ENCODE data around the gene ATG4C. TPM values are rescaled to one million over a fixed set of nuclear protein-coding genes. Genes with fewer than 3 reads are reported as not detected.

Gene ATG4C
- total and polyA plus RNA-seq, 12 donors, result 2.1 to 16.1 (median 8.4) TPM

- H3K9me3 ChIP-seq (replicated peaks in 1 of 3), result no peaks in the 10 kb centered on the region
- no peaks in the 10 kb centered on the region for H3K4me1 ChIP-seq (replicated peaks in 1 of 2)
- WGBS, 4 donors, result 74 to 82% (median 79%) methylated on average over 3 of the region's 3 CpGs
- no peaks in the 10 kb centered on the region for H3K27me3 ChIP-seq
- H3K36me3 ChIP-seq (replicated peaks in 1 of 2), result no peaks in the 10 kb centered on the region
- TF ChIP-seq, protein P1, sequence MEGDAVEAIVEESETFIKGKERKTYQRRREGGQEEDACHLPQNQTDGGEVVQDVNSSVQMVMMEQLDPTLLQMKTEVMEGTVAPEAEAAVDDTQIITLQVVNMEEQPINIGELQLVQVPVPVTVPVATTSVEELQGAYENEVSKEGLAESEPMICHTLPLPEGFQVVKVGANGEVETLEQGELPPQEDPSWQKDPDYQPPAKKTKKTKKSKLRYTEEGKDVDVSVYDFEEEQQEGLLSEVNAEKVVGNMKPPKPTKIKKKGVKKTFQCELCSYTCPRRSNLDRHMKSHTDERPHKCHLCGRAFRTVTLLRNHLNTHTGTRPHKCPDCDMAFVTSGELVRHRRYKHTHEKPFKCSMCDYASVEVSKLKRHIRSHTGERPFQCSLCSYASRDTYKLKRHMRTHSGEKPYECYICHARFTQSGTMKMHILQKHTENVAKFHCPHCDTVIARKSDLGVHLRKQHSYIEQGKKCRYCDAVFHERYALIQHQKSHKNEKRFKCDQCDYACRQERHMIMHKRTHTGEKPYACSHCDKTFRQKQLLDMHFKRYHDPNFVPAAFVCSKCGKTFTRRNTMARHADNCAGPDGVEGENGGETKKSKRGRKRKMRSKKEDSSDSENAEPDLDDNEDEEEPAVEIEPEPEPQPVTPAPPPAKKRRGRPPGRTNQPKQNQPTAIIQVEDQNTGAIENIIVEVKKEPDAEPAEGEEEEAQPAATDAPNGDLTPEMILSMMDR (IDR thresholded peaks at IDR 0.05), result no peak
- TF ChIP-seq POLR2A (IDR thresholded peaks at IDR 0.05), result no peak
- H3K27ac ChIP-seq, result no peak overlapping the region
- no peak for DNase-seq
- intact Hi-C loops (cut with DNase I), result no loop called here
- no peak overlapping the region for H3K4me3 ChIP-seq
Measured at GRCh38 chr1:62869217-62869754, 85.4 kb downstream of the ATG4C start.

- TF ChIP-seq POLR2A (IDR thresholded peaks at IDR 0.05), result no peak
- TF ChIP-seq, protein P1 (IDR thresholded peaks at IDR 0.05), result no peak
- no peaks in the 10 kb centered on the region for H3K36me3 ChIP-seq (replicated peaks in 1 of 2)
- H3K9me3 ChIP-seq (replicated peaks in 1 of 3), result no peaks in the 10 kb centered on the region
- H3K4me3 ChIP-seq, result no peak overlapping the region
- WGBS, 4 donors, result 88 to 98% (median 90%) methylated on average over 1 of the region's 1 CpG
- no peaks in the 10 kb centered on the region for H3K4me1 ChIP-seq (replicated peaks in 1 of 2)
- H3K27ac ChIP-seq, result no peak overlapping the region
- DNase-seq, result no peak
- H3K27me3 ChIP-seq, result no peaks in the 10 kb centered on the region
- intact Hi-C loops (cut with DNase I), result no loop called here
Measured at GRCh38 chr1:62870148-62870547, 86.2 kb downstream of the ATG4C start.

DNA sequence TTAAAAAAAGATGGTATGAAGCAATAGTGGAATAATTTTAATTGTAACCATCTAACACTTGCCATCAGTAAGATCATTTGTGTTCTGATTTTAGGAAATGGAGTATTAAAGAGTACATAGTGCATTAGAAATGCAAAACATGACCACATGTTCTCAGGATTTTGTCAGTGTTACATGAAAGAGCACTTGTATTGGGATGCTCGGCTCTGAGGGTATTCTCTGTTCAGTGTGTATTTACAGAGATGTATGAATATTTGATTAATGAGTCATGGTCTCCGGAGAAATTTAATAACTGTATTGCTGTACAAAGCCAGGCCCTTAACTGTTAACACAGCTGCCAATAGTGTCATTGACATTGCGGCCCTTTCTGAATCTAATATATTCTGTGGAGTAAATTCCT, 91.7 kb downstream of the ATG4C start:
- Histone ChIP-seq H3K9me3 (replicated peaks in 1 of 3) (no peaks in the 10 kb centered on the region), H3K27ac (no peak overlapping the region), H3K36me3 (replicated peaks in 1 of 2) (no peaks in the 10 kb centered on the region), H3K4me3 (no peak overlapping the region), H3K27me3 (no peaks in the 10 kb centered on the region), H3K4me1 (replicated peaks in 1 of 2) (no peaks in the 10 kb centered on the region)
- no peak for TF ChIP-seq POLR2A (IDR thresholded peaks at IDR 0.05)
- TF ChIP-seq, protein P1 (IDR thresholded peaks at IDR 0.05), result no peak
- intact Hi-C loops (cut with DNase I), result no loop called here
- DNase-seq, result no peak
- WGBS, 4 donors, result 60 to 70% (median 68%) methylated on average over 3 of the region's 3 CpGs

- no peak overlapping the region for H3K27ac ChIP-seq
Measured at GRCh38 chr1:62876535-62876934, 92.6 kb downstream of the ATG4C start.

More at GRCh38 chr1:62876535-62876934, 92.6 kb downstream of the ATG4C start:
- no peak for DNase-seq
- H3K4me3 ChIP-seq, result no peak overlapping the region
- no peaks in the 10 kb centered on the region for H3K4me1 ChIP-seq (replicated peaks in 1 of 2)
- TF ChIP-seq POLR2A (IDR thresholded peaks at IDR 0.05), result no peak
- TF ChIP-seq, protein P1 (IDR thresholded peaks at IDR 0.05), result no peak
- no peaks in the 10 kb centered on the region for H3K27me3 ChIP-seq
- intact Hi-C loops (cut with DNase I), result no loop called here
- H3K36me3 ChIP-seq (replicated peaks in 1 of 2), result no peaks in the 10 kb centered on the region
- no peaks in the 10 kb centered on the region for H3K9me3 ChIP-seq (replicated peaks in 1 of 3)
- WGBS, 4 donors, result 75 to 85% (median 80%) methylated on average over 3 of the region's 3 CpGs

Data from adrenal gland (tissue), 12 donors.